ENCODE data around the gene IMMP2L. TPM values are rescaled to one million over a fixed set of nuclear protein-coding genes. Genes with fewer than 3 reads are reported as not detected.

Gene IMMP2L
- total RNA-seq, 1 donor from 2014 or later: 21.5 TPM

- H3K4me2 ChIP-seq: no peak overlapping the region
- no peaks in the 10 kb centered on the region for H3K36me3 ChIP-seq
- H3K27ac Mint-ChIP-seq: no peak overlapping the region
- no peak overlapping the region for H3K9ac ChIP-seq
- no peak for DNase-seq (ENCODE audit: low spot score)
- no peaks in the 10 kb centered on the region for H4K20me1 ChIP-seq (ENCODE audit: low read depth)
- H3K4me3 ChIP-seq: no peak overlapping the region
- no peaks in the 10 kb centered on the region for H3K4me1 ChIP-seq
- TF ChIP-seq EZH2 (IDR thresholded peaks at IDR 0.05): no peak
- TF ChIP-seq, protein P1, sequence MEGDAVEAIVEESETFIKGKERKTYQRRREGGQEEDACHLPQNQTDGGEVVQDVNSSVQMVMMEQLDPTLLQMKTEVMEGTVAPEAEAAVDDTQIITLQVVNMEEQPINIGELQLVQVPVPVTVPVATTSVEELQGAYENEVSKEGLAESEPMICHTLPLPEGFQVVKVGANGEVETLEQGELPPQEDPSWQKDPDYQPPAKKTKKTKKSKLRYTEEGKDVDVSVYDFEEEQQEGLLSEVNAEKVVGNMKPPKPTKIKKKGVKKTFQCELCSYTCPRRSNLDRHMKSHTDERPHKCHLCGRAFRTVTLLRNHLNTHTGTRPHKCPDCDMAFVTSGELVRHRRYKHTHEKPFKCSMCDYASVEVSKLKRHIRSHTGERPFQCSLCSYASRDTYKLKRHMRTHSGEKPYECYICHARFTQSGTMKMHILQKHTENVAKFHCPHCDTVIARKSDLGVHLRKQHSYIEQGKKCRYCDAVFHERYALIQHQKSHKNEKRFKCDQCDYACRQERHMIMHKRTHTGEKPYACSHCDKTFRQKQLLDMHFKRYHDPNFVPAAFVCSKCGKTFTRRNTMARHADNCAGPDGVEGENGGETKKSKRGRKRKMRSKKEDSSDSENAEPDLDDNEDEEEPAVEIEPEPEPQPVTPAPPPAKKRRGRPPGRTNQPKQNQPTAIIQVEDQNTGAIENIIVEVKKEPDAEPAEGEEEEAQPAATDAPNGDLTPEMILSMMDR (IDR thresholded peaks at IDR 0.05): no peak
- no peak for TF ChIP-seq EZH2phosphoT487 (IDR thresholded peaks at IDR 0.05)
- no peak overlapping the region for H3K27ac ChIP-seq
- no peaks in the 10 kb centered on the region for H3F3A ChIP-seq (ENCODE audit: low read depth)
- H3K27me3 ChIP-seq: no peaks in the 10 kb centered on the region
- no peaks in the 10 kb centered on the region for H3K27me3 Mint-ChIP-seq (ENCODE audit: insufficient read depth, low read depth)
- no peaks in the 10 kb centered on the region for H3K79me2 ChIP-seq (ENCODE audit: low read depth)
- H3K9me3 ChIP-seq (ENCODE audit: low read depth): no peaks in the 10 kb centered on the region
- no peaks in the 10 kb centered on the region for H3K4me1 Mint-ChIP-seq
- H3K36me3 Mint-ChIP-seq: peaks cover 4% of the 10 kb centered on the region
- no peak overlapping the region for H3K4me3 Mint-ChIP-seq
- H2AFZ ChIP-seq (replicated peaks): no peak overlapping the region
- H3K9me3 Mint-ChIP-seq: no peaks in the 10 kb centered on the region
These were observed 40.6 kb downstream of the IMMP2L start for GRCh38 chr7:111521660-111522059.

DNA sequence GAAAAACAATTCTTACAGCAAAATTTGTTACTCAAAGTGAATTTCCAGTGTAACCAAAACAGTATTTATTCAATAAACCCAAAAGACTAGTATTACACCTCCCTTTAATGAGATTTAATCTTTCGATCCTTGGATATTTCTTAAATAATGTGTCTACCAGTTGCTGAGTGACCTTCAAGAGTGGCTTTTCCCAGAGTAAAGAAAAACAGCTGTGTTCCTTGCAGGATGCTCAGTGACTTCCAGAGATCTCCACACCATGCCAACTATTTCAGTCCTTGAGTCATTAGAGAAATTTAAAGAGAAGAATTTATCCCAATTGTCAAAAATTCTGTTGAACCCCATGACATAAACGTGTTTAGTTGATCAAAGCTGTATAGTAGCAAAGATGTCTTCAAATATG lies 44.0 kb downstream of the IMMP2L start:
- no peaks in the 10 kb centered on the region for H3K27me3 ChIP-seq
- H3K27ac ChIP-seq: no peak overlapping the region
- H3K36me3 ChIP-seq: no peaks in the 10 kb centered on the region
- H3K4me3 ChIP-seq: no peak overlapping the region
- no peak overlapping the region for H3K4me3 Mint-ChIP-seq
- no peak overlapping the region for H3K27ac Mint-ChIP-seq
- H3K9me3 ChIP-seq (ENCODE audit: low read depth): no peaks in the 10 kb centered on the region
- no peak for DNase-seq (ENCODE audit: low spot score)
- no peaks in the 10 kb centered on the region for H3K27me3 Mint-ChIP-seq (ENCODE audit: insufficient read depth, low read depth)
- H3K79me2 ChIP-seq (ENCODE audit: low read depth): no peaks in the 10 kb centered on the region
- H2AFZ ChIP-seq (replicated peaks): no peak overlapping the region
- H3K9ac ChIP-seq: no peak overlapping the region
- H3K4me2 ChIP-seq: no peak overlapping the region
- H3K9me3 Mint-ChIP-seq: no peaks in the 10 kb centered on the region
- no peaks in the 10 kb centered on the region for H3K4me1 ChIP-seq
- TF ChIP-seq EZH2 (IDR thresholded peaks at IDR 0.05): no peak
- TF ChIP-seq, protein P1 (IDR thresholded peaks at IDR 0.05): no peak
- H3K4me1 Mint-ChIP-seq: no peaks in the 10 kb centered on the region
- peaks cover 4% of the 10 kb centered on the region for H3K36me3 Mint-ChIP-seq
- H4K20me1 ChIP-seq (ENCODE audit: low read depth): no peaks in the 10 kb centered on the region
- no peaks in the 10 kb centered on the region for H3F3A ChIP-seq (ENCODE audit: low read depth)

DNA sequence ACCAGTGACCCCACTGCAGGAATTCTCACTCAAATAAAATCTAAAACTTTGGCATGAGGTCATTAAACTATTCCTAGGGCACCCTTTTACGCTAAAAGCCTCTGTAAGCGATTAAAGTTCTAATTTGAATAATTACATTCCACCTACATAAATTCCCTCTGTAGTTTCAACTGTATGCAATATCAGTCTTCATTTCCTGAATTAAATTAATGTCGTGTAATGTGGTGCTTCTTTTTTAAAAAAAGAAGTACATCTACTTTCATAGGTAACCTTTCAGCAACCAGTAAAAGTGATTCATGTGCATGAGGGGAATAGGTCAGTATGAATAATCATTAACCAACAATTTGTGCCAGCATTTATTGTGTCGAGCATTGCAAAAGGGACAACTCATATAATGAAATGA lies 44.7 kb downstream of the IMMP2L start:
- no peak overlapping the region for H3K27ac ChIP-seq
- no peaks in the 10 kb centered on the region for H3K4me1 Mint-ChIP-seq
- no peaks in the 10 kb centered on the region for H4K20me1 ChIP-seq (ENCODE audit: low read depth)
- H3K9me3 ChIP-seq (ENCODE audit: low read depth): no peaks in the 10 kb centered on the region
- H3K4me1 ChIP-seq: no peaks in the 10 kb centered on the region
- H3K9ac ChIP-seq: no peak overlapping the region
- no peak overlapping the region for H3K27ac Mint-ChIP-seq
- no peaks in the 10 kb centered on the region for H3K27me3 Mint-ChIP-seq (ENCODE audit: insufficient read depth, low read depth)
- no peak for DNase-seq (ENCODE audit: low spot score)
- H3K9me3 Mint-ChIP-seq: no peaks in the 10 kb centered on the region
- no peaks in the 10 kb centered on the region for H3K36me3 ChIP-seq
- H3F3A ChIP-seq (ENCODE audit: low read depth): no peaks in the 10 kb centered on the region
- H3K4me3 Mint-ChIP-seq: no peak overlapping the region
- H3K27me3 ChIP-seq: no peaks in the 10 kb centered on the region
- no peak overlapping the region for H3K4me2 ChIP-seq
- no peak for TF ChIP-seq EZH2 (IDR thresholded peaks at IDR 0.05)
- no peak for TF ChIP-seq EZH2phosphoT487 (IDR thresholded peaks at IDR 0.05)
- TF ChIP-seq, protein P1 (IDR thresholded peaks at IDR 0.05): no peak
- H3K36me3 Mint-ChIP-seq: peaks cover 4% of the 10 kb centered on the region
- no peaks in the 10 kb centered on the region for H3K79me2 ChIP-seq (ENCODE audit: low read depth)
- no peak overlapping the region for H3K4me3 ChIP-seq
- no peak overlapping the region for H2AFZ ChIP-seq (replicated peaks)
